SK-N-SH treated with all-trans-retinoic acid at 6 μM for 48 hours (cell line): ENCODE results near the gene ZC3H10.

Source experiments
- ATAC-seq: fragments of 200-7000 bp; cut with Tn5 transposase; 3 replicates; pipeline ENCODE4 v1.9.1; 2020; ENCODE audit warnings: mild to moderate bottlenecking, moderate library complexity
- ARNTL ChIP-seq: fragments of 450-650 bp; formaldehyde crosslinking; IDR thresholded peaks from 2 replicates; pipeline ENCODE4 v1.5.0; 2020; ENCODE audit warnings: low read depth, mild to moderate bottlenecking, moderate library complexity, borderline replicate concordance
- BACH2 ChIP-seq: fragments of 250-450 bp; sonication (Bioruptor Pico); IDR thresholded peaks from 2 replicates; pipeline ENCODE4 v1.9.0; 2021; ENCODE audit warnings: mild to moderate bottlenecking, borderline replicate concordance
- CREB5 ChIP-seq: fragments of 250-450 bp; sonication (Bioruptor Pico); IDR thresholded peaks from 2 replicates; pipeline ENCODE4 v1.5.1; 2020; ENCODE audit warnings: low read depth, mild to moderate bottlenecking, moderate library complexity
- CSDC2 ChIP-seq: fragments of 250-450 bp; sonication (Bioruptor Pico); IDR thresholded peaks from 2 replicates; pipeline ENCODE4 v1.5.0; 2020; ENCODE audit warnings: mild to moderate bottlenecking, moderate library complexity
- CSRNP3 ChIP-seq: fragments of 250-450 bp; sonication (Bioruptor Pico); IDR thresholded peaks from 2 replicates; pipeline ENCODE4 v1.5.1; 2021; ENCODE audit warnings: mild to moderate bottlenecking, moderate library complexity
- ESRRG ChIP-seq: fragments of 250-450 bp; sonication (Bioruptor Pico); IDR thresholded peaks from 2 replicates; pipeline ENCODE4 v1.6.1; 2021; ENCODE audit warnings: mild to moderate bottlenecking
- GLIS3 ChIP-seq: fragments of 250-450 bp; sonication (Bioruptor Pico); IDR thresholded peaks from 2 replicates; pipeline ENCODE4 v1.5.0; 2020; ENCODE audit warnings: mild to moderate bottlenecking, moderate library complexity
- ISL1 ChIP-seq: fragments of 250-450 bp; sonication (Bioruptor Pico); IDR thresholded peaks from 2 replicates; pipeline ENCODE4 v2.1.2; 2022; ENCODE audit warnings: mild to moderate bottlenecking, moderate library complexity
- OSR1 ChIP-seq: fragments of 250-450 bp; sonication (Bioruptor Pico); IDR thresholded peaks from 2 replicates; pipeline ENCODE4 v1.8.0; 2022; ENCODE audit warnings: moderate library complexity, mild to moderate bottlenecking, inconsistent platforms
- PPARA ChIP-seq: fragments of 250-450 bp; sonication (Bioruptor Pico); IDR thresholded peaks from 2 replicates; pipeline ENCODE4 v1.5.0; 2020; ENCODE audit warnings: mild to moderate bottlenecking, borderline replicate concordance
- SNAI2 ChIP-seq: fragments of 250-450 bp; sonication (Bioruptor Pico); IDR thresholded peaks from 2 replicates; pipeline ENCODE4 v1.5.0; 2020; ENCODE audit warnings: mild to moderate bottlenecking, moderate library complexity
- TCF4 ChIP-seq: fragments of 250-450 bp; sonication (Bioruptor Pico); IDR thresholded peaks from 2 replicates; pipeline ENCODE4 v1.8.0; 2021; ENCODE audit warnings: mild to moderate bottlenecking, moderate library complexity, borderline replicate concordance
- TSHZ2 ChIP-seq: fragments of 250-450 bp; sonication (Bioruptor Pico); IDR thresholded peaks from 2 replicates; pipeline ENCODE4 v1.5.0; 2020; ENCODE audit warnings: mild to moderate bottlenecking, moderate library complexity
- ZC3H10 ChIP-seq: fragments of 250-450 bp; sonication (Bioruptor Pico); IDR thresholded peaks from 2 replicates; pipeline ENCODE4 v1.5.1; 2021; ENCODE audit warnings: mild to moderate bottlenecking, moderate library complexity
- ZNF70 ChIP-seq: fragments of 450-650 bp; formaldehyde crosslinking; IDR thresholded peaks from 2 replicates; pipeline ENCODE4 v1.5.0; 2020; ENCODE audit warnings: mild to moderate bottlenecking, moderate library complexity
- TF ChIP-seq, protein P1 (sequence below): fragments of 250-450 bp; sonication (Bioruptor Pico); IDR thresholded peaks from 2 replicates; pipeline ENCODE4 v1.8.0; 2020; ENCODE audit warnings: mild to moderate bottlenecking, moderate library complexity, borderline replicate concordance
- TF ChIP-seq, protein P2 (sequence below): fragments of 250-450 bp; sonication (Bioruptor Pico); IDR thresholded peaks from 2 replicates; pipeline ENCODE4 v1.8.0; 2021; ENCODE audit warnings: low read depth, mild to moderate bottlenecking, moderate library complexity, borderline replicate concordance

The ZC3H10 gene

DNA sequence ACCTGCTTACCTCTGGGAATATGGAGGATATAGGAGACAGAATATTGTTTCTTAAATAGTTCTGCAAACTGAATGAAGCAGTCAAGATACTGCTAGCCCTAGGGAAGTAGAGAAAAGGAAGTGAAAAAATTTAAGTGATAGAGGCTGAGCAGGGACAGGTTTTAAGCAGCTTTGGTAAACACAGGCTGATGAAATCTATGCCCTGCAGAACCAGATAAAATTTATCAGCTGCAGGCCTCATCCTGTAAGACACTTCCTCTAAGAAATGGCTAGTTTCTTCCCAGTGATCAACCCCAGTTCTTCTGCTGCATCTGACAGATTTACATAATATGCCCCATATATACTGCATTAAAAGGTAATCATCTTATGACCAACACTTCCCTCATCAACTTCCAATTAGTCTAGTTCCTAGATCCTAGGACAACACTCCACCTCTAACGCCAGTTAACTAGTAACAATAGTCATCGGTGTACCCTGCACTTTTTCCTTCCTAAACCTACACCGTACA is 8.7 kb downstream of the ZC3H10 start (continued):
- TF ChIP-seq CREB5 (CRISPR knock-in tag) (no peak), GLIS3 (no peak), CSDC2 (CRISPR knock-in tag) (no peak), ZC3H10 (CRISPR knock-in tag) (no peak), OSR1 (CRISPR knock-in tag) (no peak), TCF4 (CRISPR knock-in tag) (no peak)
- TF ChIP-seq, protein P1, sequence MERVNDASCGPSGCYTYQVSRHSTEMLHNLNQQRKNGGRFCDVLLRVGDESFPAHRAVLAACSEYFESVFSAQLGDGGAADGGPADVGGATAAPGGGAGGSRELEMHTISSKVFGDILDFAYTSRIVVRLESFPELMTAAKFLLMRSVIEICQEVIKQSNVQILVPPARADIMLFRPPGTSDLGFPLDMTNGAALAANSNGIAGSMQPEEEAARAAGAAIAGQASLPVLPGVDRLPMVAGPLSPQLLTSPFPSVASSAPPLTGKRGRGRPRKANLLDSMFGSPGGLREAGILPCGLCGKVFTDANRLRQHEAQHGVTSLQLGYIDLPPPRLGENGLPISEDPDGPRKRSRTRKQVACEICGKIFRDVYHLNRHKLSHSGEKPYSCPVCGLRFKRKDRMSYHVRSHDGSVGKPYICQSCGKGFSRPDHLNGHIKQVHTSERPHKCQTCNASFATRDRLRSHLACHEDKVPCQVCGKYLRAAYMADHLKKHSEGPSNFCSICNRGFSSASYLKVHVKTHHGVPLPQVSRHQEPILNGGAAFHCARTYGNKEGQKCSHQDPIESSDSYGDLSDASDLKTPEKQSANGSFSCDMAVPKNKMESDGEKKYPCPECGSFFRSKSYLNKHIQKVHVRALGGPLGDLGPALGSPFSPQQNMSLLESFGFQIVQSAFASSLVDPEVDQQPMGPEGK (CRISPR knock-in tag) = no peak

- TF ChIP-seq SNAI2 = 0 out of 2 replicates have a peak, but pooled peaks have one; percentile 73
- 0 out of 2 replicates have a peak, but pooled peaks have one; percentile 75 for TF ChIP-seq ARNTL (CRISPR knock-in tag)
- TF ChIP-seq ZNF70 (CRISPR knock-in tag) = no peak
- no peak for TF ChIP-seq TSHZ2 (CRISPR knock-in tag)
- no peak for ATAC-seq
These were observed 9.4 kb downstream of the ZC3H10 start for GRCh38 chr12:56127485-56127887.

- peak; percentile 91 for ATAC-seq
- TF ChIP-seq BACH2 (CRISPR knock-in tag) (peak; percentile 63; the same call in 1 of the 2 replicates), ESRRG (CRISPR knock-in tag) (no peak), ISL1 (CRISPR knock-in tag) (no peak), CREB5 (CRISPR knock-in tag) (0 out of 2 replicates have a peak, but pooled peaks have one; percentile 75), CSRNP3 (CRISPR knock-in tag) (no peak), OSR1 (CRISPR knock-in tag) (no peak), PPARA (CRISPR knock-in tag) (peak; percentile 94), ZC3H10 (CRISPR knock-in tag) (no peak)
- TF ChIP-seq, protein P2, sequence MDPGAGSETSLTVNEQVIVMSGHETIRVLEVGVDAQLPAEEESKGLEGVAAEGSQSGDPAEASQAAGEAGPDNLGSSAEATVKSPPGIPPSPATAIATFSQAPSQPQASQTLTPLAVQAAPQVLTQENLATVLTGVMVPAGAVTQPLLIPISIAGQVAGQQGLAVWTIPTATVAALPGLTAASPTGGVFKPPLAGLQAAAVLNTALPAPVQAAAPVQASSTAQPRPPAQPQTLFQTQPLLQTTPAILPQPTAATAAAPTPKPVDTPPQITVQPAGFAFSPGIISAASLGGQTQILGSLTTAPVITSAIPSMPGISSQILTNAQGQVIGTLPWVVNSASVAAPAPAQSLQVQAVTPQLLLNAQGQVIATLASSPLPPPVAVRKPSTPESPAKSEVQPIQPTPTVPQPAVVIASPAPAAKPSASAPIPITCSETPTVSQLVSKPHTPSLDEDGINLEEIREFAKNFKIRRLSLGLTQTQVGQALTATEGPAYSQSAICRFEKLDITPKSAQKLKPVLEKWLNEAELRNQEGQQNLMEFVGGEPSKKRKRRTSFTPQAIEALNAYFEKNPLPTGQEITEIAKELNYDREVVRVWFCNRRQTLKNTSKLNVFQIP (CRISPR knock-in tag) = no peak
- TF ChIP-seq, all 23 proteins: peak for 3
These were observed 10.0 kb downstream of the ZC3H10 start, which contains the start of gene ESYT1 for GRCh38 chr12:56127888-56128669. TSS of gene ESYT1 (plus strand) at chr12:56128267. CDS start at chr12:56128320, 53 bp downstream.
